ENCODE measurements around the gene ERC1. TPM values are rescaled to one million over a fixed set of nuclear protein-coding genes. Genes with fewer than 3 reads are reported as not detected.
A peak's percentile ranks its signal among the peaks of the same experiment; 100 is the strongest.

The ERC1 gene
- total and polyA plus RNA-seq, 2 of the 4 experiments (the other 2 are of a cell fraction), result 11.6 to 25.6 TPM

DNA sequence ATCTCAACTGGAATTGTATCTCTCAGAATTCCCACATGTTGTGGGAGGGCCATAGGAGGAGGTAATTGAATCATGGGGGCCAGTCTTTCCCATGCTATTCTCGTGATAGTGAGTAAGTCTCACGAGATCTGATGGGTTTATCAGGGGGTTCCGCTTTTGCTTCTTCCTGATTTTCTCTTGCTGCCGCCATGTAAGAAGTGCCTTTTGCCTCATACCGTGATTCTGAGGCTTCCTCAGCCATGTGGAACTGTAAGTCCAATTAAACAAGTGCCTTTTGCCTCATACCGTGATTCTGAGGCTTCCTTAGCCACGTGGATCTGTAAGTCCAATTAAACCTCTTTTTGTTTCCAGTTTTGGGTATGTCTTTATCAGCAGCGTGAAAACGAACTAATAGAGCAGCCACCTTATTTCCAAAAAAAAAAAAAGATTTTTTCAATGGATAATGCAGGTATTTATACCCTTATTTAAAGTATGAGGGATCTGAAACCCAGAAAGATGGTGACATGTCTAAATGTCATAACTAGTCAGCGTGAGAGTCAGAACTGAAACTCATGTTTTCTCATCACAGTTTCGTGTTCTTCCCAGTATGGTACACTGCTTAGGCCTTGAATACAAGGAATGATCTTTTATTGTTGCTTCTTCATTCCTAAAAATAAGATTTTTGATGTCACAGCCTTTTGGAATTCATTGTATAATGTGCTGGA, 89.6 kb downstream of the ERC1 start:
- H2AFZ ChIP-seq (replicated peaks; ENCODE audit: low read length, poor library complexity), result no peak overlapping the region
- BruUV-seq (replicated peaks), result no TSS peak
- H3K18ac ChIP-seq (ENCODE audit: low read depth, low read length), result no peak overlapping the region
- H4K20me1 ChIP-seq (ENCODE audit: insufficient read depth, low read length), result no peaks in the 10 kb centered on the region
- in situ Hi-C loops (cut with MboI; ENCODE audit: low sequenced_read_pairs) (no loop called here), intact Hi-C loops (cut with micrococcal nuclease) (no loop called here), dilution Hi-C loops (cut with HindIII; ENCODE audit: low sequenced_read_pairs, unreplicated experiment) (no loop called here)
- TF ChIP-seq MAZ (IDR thresholded peaks at IDR 0.05; ENCODE audit: borderline replicate concordance, low read depth, low read length), result no peak
- TF ChIP-seq RCOR1 (IDR thresholded peaks at IDR 0.05; ENCODE audit: insufficient replicate concordance, low read length), result no peak
- TF ChIP-seq, protein P1, sequence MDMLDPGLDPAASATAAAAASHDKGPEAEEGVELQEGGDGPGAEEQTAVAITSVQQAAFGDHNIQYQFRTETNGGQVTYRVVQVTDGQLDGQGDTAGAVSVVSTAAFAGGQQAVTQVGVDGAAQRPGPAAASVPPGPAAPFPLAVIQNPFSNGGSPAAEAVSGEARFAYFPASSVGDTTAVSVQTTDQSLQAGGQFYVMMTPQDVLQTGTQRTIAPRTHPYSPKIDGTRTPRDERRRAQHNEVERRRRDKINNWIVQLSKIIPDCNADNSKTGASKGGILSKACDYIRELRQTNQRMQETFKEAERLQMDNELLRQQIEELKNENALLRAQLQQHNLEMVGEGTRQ (IDR thresholded peaks at IDR 0.05; ENCODE audit: low read depth, low read length), result no peak
- TF ChIP-seq, protein P2, sequence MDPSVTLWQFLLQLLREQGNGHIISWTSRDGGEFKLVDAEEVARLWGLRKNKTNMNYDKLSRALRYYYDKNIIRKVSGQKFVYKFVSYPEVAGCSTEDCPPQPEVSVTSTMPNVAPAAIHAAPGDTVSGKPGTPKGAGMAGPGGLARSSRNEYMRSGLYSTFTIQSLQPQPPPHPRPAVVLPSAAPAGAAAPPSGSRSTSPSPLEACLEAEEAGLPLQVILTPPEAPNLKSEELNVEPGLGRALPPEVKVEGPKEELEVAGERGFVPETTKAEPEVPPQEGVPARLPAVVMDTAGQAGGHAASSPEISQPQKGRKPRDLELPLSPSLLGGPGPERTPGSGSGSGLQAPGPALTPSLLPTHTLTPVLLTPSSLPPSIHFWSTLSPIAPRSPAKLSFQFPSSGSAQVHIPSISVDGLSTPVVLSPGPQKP (IDR thresholded peaks at IDR 0.05; ENCODE audit: borderline replicate concordance, low read depth, low read length), result no peak
- TF ChIP-seq MAFK (IDR thresholded peaks at IDR 0.05; ENCODE audit: low read depth, low read length), result no peak
- no peak for TF ChIP-seq CHD1 (IDR thresholded peaks at IDR 0.05; ENCODE audit: low read depth, low read length)
- no peak for TF ChIP-seq BHLHE40 (IDR thresholded peaks at IDR 0.05; ENCODE audit: low read depth, low read length)
- no peak for TF ChIP-seq SMC3 (IDR thresholded peaks at IDR 0.05; ENCODE audit: low read depth, low read length)
- TF ChIP-seq MXI1 (IDR thresholded peaks at IDR 0.05; ENCODE audit: borderline replicate concordance, low read depth, low read length), result no peak
- TF ChIP-seq, protein P3, sequence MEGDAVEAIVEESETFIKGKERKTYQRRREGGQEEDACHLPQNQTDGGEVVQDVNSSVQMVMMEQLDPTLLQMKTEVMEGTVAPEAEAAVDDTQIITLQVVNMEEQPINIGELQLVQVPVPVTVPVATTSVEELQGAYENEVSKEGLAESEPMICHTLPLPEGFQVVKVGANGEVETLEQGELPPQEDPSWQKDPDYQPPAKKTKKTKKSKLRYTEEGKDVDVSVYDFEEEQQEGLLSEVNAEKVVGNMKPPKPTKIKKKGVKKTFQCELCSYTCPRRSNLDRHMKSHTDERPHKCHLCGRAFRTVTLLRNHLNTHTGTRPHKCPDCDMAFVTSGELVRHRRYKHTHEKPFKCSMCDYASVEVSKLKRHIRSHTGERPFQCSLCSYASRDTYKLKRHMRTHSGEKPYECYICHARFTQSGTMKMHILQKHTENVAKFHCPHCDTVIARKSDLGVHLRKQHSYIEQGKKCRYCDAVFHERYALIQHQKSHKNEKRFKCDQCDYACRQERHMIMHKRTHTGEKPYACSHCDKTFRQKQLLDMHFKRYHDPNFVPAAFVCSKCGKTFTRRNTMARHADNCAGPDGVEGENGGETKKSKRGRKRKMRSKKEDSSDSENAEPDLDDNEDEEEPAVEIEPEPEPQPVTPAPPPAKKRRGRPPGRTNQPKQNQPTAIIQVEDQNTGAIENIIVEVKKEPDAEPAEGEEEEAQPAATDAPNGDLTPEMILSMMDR (conservative IDR thresholded peaks at IDR 0.05; ENCODE audit: low read depth, low read length), result no peak
- no peak for TF ChIP-seq FOS (IDR thresholded peaks at IDR 0.05; ENCODE audit: low read depth, low read length)
- no peak for TF ChIP-seq NFE2L2 (IDR thresholded peaks at IDR 0.05; ENCODE audit: low read depth, low read length)
- TF ChIP-seq RFX5 (IDR thresholded peaks at IDR 0.05; ENCODE audit: low read depth, low read length), result no peak
- no peak for TF ChIP-seq CEBPB (IDR thresholded peaks at IDR 0.05; ENCODE audit: low read depth, low read length)
- TF ChIP-seq POLR2A (IDR thresholded peaks at IDR 0.05; ENCODE audit: low read depth, low read length), result no peak
- POLR2A ChIA-PET (ENCODE audit: unreplicated experiment), result no interaction called here
- H3K14ac ChIP-seq (replicated peaks; ENCODE audit: low read depth, low read length), result no peak overlapping the region
- no peak overlapping the region for H4K8ac ChIP-seq (ENCODE audit: low read depth in 2 of 2, low read length in 2 of 2)
- no peaks in the 10 kb centered on the region for H3K27me3 ChIP-seq (ENCODE audit: control insufficient read depth, insufficient read depth, low read length)
- no peaks in the 10 kb centered on the region for H3K36me3 ChIP-seq (ENCODE audit: control insufficient read depth, insufficient read depth, low read length)
- peak overlapping the region; percentile 69 for H3K23ac ChIP-seq (ENCODE audit: low read depth, low read length)
- no peak overlapping the region for H3K4me2 ChIP-seq (ENCODE audit: low read depth, low read length)
- no peak overlapping the region for H4K91ac ChIP-seq (ENCODE audit: insufficient read depth, low read depth, low read length)
- H2BK20ac ChIP-seq (ENCODE audit: low read depth, low read length), result no peak overlapping the region
- peaks cover 22 to 23% of the 10 kb centered on the region in 2 experiments; a peak in 3 of 4 replicates for H3K79me1 ChIP-seq (ENCODE audit: low read depth in 1 of 2, low read length in 2 of 2)
- no peak for DNase-seq
- H2AK9ac ChIP-seq (replicated peaks; ENCODE audit: low read depth, low read length, poor library complexity), result no peak overlapping the region
- no peaks in the 10 kb centered on the region for H3K4me1 ChIP-seq (ENCODE audit: control insufficient read depth, insufficient read depth, low read length)
- H2AK5ac ChIP-seq (ENCODE audit: low read depth, low read length), result no peak overlapping the region
- H3K4ac ChIP-seq (ENCODE audit: low read depth, low read length), result no peak overlapping the region
- no peak overlapping the region for H3K27ac ChIP-seq (ENCODE audit: insufficient read depth, low read length)
- H3K9me3 ChIP-seq (ENCODE audit: control insufficient read depth, insufficient read depth, low read length), result no peaks in the 10 kb centered on the region
- no peak overlapping the region for H2BK120ac ChIP-seq (ENCODE audit: low read depth, low read length)
- CTCF ChIA-PET, result no interaction called here
- ATAC-seq (ENCODE audit: low read depth), result no peak
- WGBS, 2 experiments (ENCODE audit: extremely low coverage in 2 of 2, insufficient read length in 1 of 2), result 93% methylated on average over 6 of the region's 11 CpGs; no CpG with 5 or more reads in 1 of the 2 experiments
- no peak overlapping the region for H3K4me3 ChIP-seq (ENCODE audit: insufficient read depth, low read depth, low read length)
- H3K9ac ChIP-seq (ENCODE audit: low read depth, low read length), result no peak overlapping the region
- H2BK5ac ChIP-seq (ENCODE audit: low read depth, low read length, poor library complexity, severe bottlenecking), result no peak overlapping the region
- no peak overlapping the region for H3K56ac ChIP-seq (ENCODE audit: extremely low read depth, insufficient read depth, low read length)
- no peak overlapping the region for H4K5ac ChIP-seq (ENCODE audit: low read depth, low read length)
- H3K9me1 ChIP-seq (ENCODE audit: insufficient read depth, low read length), result no peaks in the 10 kb centered on the region
- H2BK15ac ChIP-seq (ENCODE audit: low read depth, low read length), result no peak overlapping the region
